ENCODE results near the gene SPO11. TPM values are rescaled to one million over a fixed set of nuclear protein-coding genes. Genes with fewer than 3 reads are reported as not detected.
A peak's percentile ranks its signal among the peaks of the same experiment; 100 is the strongest.

Gene SPO11
- total RNA-seq, 3 donors from 2014 or later (not counting 1 experiment from before 2014, with no cell fraction given) = not detected

DNA sequence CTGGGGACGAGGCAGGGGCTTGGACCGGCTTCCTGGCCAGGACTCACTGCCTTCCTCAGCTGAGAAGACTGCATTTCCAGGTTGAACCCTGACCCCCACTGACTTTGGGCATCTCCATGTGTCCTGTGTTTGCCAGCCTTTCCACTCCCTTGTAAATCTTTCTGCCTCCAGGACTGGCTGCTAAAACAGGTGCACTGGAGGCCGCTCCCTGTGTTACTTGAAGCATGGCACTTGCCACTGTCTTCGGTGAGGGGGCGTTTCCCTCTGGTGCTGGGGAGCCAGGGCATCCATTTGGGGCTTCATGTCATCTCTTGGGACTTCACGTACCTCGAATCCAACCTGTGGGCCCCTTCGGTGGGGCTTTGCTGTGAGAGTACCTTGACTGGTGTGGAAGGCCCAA lies 54.9 kb downstream of the SPO11 start:
- Mint-ChIP-seq H3K4me1 (peaks cover 34 to 42% of the 10 kb centered on the region in 2 donors), H3K9me3 (no peaks in the 10 kb centered on the region), H3K27ac (peak overlapping the region; percentile 84 to 87), H3K4me3 (no peak overlapping the region), H3K36me3 (no peaks in the 10 kb centered on the region), H3K27me3 (ENCODE audit: low read depth in 2 of 2) (no peaks in the 10 kb centered on the region)
- no peak overlapping the region for H3K27ac ChIP-seq (ENCODE audit: low read length)
- H3K9me3 ChIP-seq (ENCODE audit: control insufficient read depth, insufficient read depth, low read length) = no peaks in the 10 kb centered on the region
- peaks cover 40% of the 10 kb centered on the region for H3K4me1 ChIP-seq (ENCODE audit: control insufficient read depth, insufficient read depth, low read length)
- 96% methylated on average over 8 of the region's 8 CpGs for WGBS (ENCODE audit: insufficient coverage)
- ATAC-seq (no peak), DNase-seq (no peak)
- H3K4me3 ChIP-seq (ENCODE audit: low read length) = no peak overlapping the region
- TF ChIP-seq, protein P1, sequence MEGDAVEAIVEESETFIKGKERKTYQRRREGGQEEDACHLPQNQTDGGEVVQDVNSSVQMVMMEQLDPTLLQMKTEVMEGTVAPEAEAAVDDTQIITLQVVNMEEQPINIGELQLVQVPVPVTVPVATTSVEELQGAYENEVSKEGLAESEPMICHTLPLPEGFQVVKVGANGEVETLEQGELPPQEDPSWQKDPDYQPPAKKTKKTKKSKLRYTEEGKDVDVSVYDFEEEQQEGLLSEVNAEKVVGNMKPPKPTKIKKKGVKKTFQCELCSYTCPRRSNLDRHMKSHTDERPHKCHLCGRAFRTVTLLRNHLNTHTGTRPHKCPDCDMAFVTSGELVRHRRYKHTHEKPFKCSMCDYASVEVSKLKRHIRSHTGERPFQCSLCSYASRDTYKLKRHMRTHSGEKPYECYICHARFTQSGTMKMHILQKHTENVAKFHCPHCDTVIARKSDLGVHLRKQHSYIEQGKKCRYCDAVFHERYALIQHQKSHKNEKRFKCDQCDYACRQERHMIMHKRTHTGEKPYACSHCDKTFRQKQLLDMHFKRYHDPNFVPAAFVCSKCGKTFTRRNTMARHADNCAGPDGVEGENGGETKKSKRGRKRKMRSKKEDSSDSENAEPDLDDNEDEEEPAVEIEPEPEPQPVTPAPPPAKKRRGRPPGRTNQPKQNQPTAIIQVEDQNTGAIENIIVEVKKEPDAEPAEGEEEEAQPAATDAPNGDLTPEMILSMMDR (IDR thresholded peaks at IDR 0.05) = no peak
- no peaks in the 10 kb centered on the region for H3K27me3 ChIP-seq (ENCODE audit: control insufficient read depth, insufficient read depth, low read length)
- intact Hi-C loops (cut with micrococcal nuclease) = no loop called here
- H3K36me3 ChIP-seq (ENCODE audit: control insufficient read depth, insufficient read depth, low read length) = peaks cover 8% of the 10 kb centered on the region

DNA sequence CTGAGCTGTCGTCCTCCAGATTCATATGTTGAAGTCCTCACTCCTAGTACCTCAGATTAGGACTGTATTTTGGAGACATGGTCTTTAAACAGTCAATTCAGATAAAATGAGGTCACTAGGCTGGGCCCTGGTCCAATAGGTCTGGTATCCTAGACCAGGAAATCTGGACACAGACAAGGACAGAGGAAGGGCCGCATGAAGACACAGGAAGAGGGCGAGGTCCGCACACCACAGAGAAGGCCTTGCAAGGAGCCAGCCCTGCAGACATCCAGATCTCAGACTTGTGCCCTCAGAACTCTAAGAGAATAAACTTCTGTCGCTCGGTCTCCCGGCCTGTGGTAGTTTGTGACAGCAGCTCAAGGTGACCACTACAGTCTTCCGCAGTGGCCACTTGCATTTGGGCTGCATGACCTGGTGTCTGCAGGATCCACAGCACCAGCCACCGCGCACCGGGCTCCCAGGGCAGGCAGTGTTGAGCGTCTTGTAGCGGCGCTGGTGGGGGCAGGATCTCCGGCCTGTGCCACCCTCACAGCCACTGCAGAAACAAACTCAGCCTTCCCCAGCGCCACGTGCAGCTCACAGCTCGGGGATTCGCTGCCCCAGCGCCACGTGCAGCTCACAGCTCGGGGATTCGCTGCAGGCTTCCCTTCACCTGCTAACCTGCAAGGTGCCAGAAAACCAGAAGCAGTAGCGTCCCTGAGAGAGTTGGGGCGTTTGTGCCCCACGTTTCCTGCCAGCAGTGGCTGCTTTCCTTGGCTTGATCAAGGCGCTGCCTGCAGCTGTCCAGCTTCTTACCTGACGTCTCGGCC lies 55.6 kb downstream of the SPO11 start:
- intact Hi-C loops (cut with micrococcal nuclease) = no loop called here
- ATAC-seq (no peak), DNase-seq (no peak)
- H3K4me1 Mint-ChIP-seq = peaks cover 34 to 49% of the 10 kb centered on the region in 2 donors
- no peak overlapping the region for H3K27ac ChIP-seq (ENCODE audit: low read length)
- no peaks in the 10 kb centered on the region for H3K27me3 Mint-ChIP-seq (ENCODE audit: low read depth in 2 of 2)
- TF ChIP-seq, protein P1 (IDR thresholded peaks at IDR 0.05) = no peak
- no peaks in the 10 kb centered on the region for H3K27me3 ChIP-seq (ENCODE audit: control insufficient read depth, insufficient read depth, low read length)
- no peaks in the 10 kb centered on the region for H3K9me3 ChIP-seq (ENCODE audit: control insufficient read depth, insufficient read depth, low read length)
- H3K36me3 ChIP-seq (ENCODE audit: control insufficient read depth, insufficient read depth, low read length) = peaks cover 6% of the 10 kb centered on the region
- no peaks in the 10 kb centered on the region for H3K36me3 Mint-ChIP-seq
- H3K4me3 Mint-ChIP-seq = no peak overlapping the region
- no peak overlapping the region for H3K4me3 ChIP-seq (ENCODE audit: low read length)
- 92% methylated on average over 29 of the region's 29 CpGs for WGBS (ENCODE audit: insufficient coverage)
- no peaks in the 10 kb centered on the region for H3K9me3 Mint-ChIP-seq
- H3K27ac Mint-ChIP-seq = peak overlapping the region; percentile 84 to 87
- H3K4me1 ChIP-seq (ENCODE audit: control insufficient read depth, insufficient read depth, low read length) = peaks cover 47% of the 10 kb centered on the region

DNA sequence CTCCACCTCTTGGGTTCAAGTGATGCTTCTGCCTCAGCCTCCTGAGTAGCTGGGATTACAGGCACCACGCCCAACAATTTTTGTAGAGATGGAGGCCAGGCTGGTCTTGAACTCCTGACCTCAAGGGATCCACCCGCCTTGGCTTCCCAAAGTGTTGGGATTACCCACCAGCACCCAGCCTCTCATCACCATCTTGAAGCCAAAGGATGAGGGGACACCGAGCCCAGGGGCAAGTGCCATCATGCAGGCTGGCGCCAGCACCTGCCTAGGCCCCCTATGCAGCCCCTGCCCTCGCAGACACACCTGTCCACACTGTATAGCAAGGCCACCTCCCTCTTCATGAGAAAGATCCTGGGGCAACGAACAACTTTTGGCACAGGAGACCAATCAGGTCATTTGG lies 56.3 kb downstream of the SPO11 start:
- no peak for ATAC-seq
- intact Hi-C loops (cut with micrococcal nuclease) = no loop called here
- Mint-ChIP-seq H3K27me3 (ENCODE audit: low read depth in 2 of 2) (no peaks in the 10 kb centered on the region), H3K36me3 (no peaks in the 10 kb centered on the region), H3K27ac (no peak overlapping the region), H3K9me3 (no peaks in the 10 kb centered on the region), H3K4me1 (peaks cover 39 to 55% of the 10 kb centered on the region in 2 donors), H3K4me3 (no peak overlapping the region)
- WGBS (ENCODE audit: insufficient coverage) = 96% methylated on average over 6 of the region's 6 CpGs
- TF ChIP-seq, protein P1 (IDR thresholded peaks at IDR 0.05) = no peak
- Histone ChIP-seq H3K4me1 (ENCODE audit: control insufficient read depth, insufficient read depth, low read length) (peaks cover 55% of the 10 kb centered on the region), H3K4me3 (ENCODE audit: low read length) (no peak overlapping the region), H3K9me3 (ENCODE audit: control insufficient read depth, insufficient read depth, low read length) (no peaks in the 10 kb centered on the region), H3K36me3 (ENCODE audit: control insufficient read depth, insufficient read depth, low read length) (no peaks in the 10 kb centered on the region), H3K27me3 (ENCODE audit: control insufficient read depth, insufficient read depth, low read length) (no peaks in the 10 kb centered on the region), H3K27ac (ENCODE audit: low read length) (no peak overlapping the region)
- DNase-seq = no peak

All from natural killer cell (primary cell).